HEK293T (cell line): Measurements from ENCODE around the gene LEUTX.

Source experiments
- CTCF ChIA-PET: fragments of 350-600 bp; formaldehyde crosslinking; extraction: SDS; loops from one replicate; lab custom pipeline; 2021; ENCODE audit warnings: antibody characterized with exemption, inconsistent platforms; lab: Yijun Ruan, JAX
- POLR2A ChIA-PET: fragments of 350-600 bp; formaldehyde crosslinking; extraction: SDS; loops from one replicate; lab custom pipeline; 2020; ENCODE audit warnings: antibody characterized with exemption, inconsistent platforms; lab: Yijun Ruan, JAX
- DNase-seq: peaks from one replicate; pipeline ENCODE4 v3.0.0; 2012; ENCODE audit warnings: mixed read lengths; ENCODE audit errors: extremely low spot score
- ARNT ChIP-seq: fragments of 450-650 bp; IDR thresholded peaks from 2 replicates; pipeline ENCODE4 v1.6.1; 2017; ENCODE audit warnings: mild to moderate bottlenecking
- BHLHE40 ChIP-seq: fragments of 450-650 bp; IDR thresholded peaks from 2 replicates; pipeline ENCODE4 v1.6.1; 2016; ENCODE audit warnings: mild to moderate bottlenecking, moderate library complexity, borderline replicate concordance
- CTBP1 ChIP-seq: fragments of 450-650 bp; IDR thresholded peaks from 2 replicates; pipeline ENCODE4 v1.6.1; 2016; ENCODE audit warnings: borderline replicate concordance
- ELF4 ChIP-seq: fragments of 450-650 bp; IDR thresholded peaks from 2 replicates; pipeline ENCODE4 v1.6.1; 2017; ENCODE audit warnings: antibody characterized with exemption
- FOXA1 ChIP-seq: fragments of 450-650 bp; IDR thresholded peaks from 2 replicates; pipeline ENCODE4 v1.6.1; 2016; ENCODE audit warnings: mild to moderate bottlenecking
- FOXK2 ChIP-seq: fragments of 450-650 bp; IDR thresholded peaks from 2 replicates; pipeline ENCODE4 v1.6.1; 2016; ENCODE audit warnings: mild to moderate bottlenecking
- FOXM1 ChIP-seq: fragments of 450-650 bp; IDR thresholded peaks from 2 replicates; pipeline ENCODE4 v1.6.1; 2017; ENCODE audit warnings: mild to moderate bottlenecking, borderline replicate concordance
- HDGF ChIP-seq: fragments of 450-650 bp; IDR thresholded peaks from 2 replicates; pipeline ENCODE4 v1.6.1; 2017; ENCODE audit warnings: antibody characterized with exemption, borderline replicate concordance
- L3MBTL2 ChIP-seq: fragments of 450-650 bp; conservative IDR thresholded peaks from 2 replicates; pipeline ENCODE4 v1.6.1; 2016; ENCODE audit warnings: mild to moderate bottlenecking
- LEF1 ChIP-seq: fragments of 450-650 bp; IDR thresholded peaks from 2 replicates; pipeline ENCODE4 v1.6.1; 2017; ENCODE audit warnings: mild to moderate bottlenecking, borderline replicate concordance
- NFRKB ChIP-seq: fragments of 450-650 bp; IDR thresholded peaks from 2 replicates; pipeline ENCODE4 v1.6.1; 2016; ENCODE audit warnings: mild to moderate bottlenecking, moderate library complexity
- SP1 ChIP-seq: fragments of 450-650 bp; IDR thresholded peaks from 2 replicates; pipeline ENCODE4 v1.6.1; 2017
- SUZ12 ChIP-seq: fragments of 450-650 bp; IDR thresholded peaks from 2 replicates; pipeline ENCODE4 v1.6.1; 2016; ENCODE audit warnings: mild to moderate bottlenecking
- TARDBP ChIP-seq: fragments of 450-650 bp; IDR thresholded peaks from 2 replicates; pipeline ENCODE4 v1.6.1; 2016
- ZNF384 ChIP-seq: fragments of 450-650 bp; IDR thresholded peaks from 2 replicates; pipeline ENCODE4 v1.6.1; 2016
- TF ChIP-seq, protein P1 (sequence below): fragments of 450-650 bp; IDR thresholded peaks from 2 replicates; pipeline ENCODE4 v1.6.1; 2016

The LEUTX gene

DNA sequence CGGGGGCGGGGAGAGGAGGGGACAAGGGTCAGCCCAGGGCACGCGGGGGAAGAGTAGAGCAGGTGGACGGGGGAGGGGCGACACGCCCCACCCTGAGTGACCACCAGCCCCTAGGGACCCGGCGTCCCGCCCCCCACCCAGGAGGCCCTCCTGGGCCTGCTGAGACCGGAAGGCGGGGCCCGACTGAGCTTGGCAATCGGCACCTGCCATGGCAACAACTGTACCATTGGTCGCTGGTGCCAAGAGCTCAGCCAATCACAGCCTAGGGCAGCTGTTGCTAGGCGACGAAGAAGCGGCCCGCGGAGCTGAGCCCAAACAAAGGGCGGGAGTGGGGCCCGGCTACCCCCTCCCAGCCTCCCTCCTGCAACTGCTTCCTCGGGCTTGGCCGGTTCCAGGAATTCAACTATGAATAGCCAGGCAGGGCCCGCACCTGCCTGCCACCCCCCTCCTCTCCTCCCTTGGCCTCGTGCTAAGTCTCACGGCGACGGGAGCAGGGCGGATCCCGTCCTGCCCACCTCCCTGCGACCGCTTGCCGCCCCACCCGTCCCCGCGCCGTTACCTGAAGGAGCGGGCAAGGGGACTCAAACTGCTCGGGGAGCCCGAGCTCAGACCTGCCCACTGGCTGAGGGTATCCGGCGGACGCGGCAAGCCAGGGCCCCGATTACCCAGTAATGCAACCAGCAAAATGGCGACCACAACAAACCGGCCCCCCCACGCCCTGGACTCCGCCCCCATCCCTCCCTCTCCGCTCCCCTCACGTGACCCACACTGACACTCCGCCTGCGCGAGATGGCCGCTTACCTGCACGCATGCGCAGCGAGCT, 55.0 kb downstream of the LEUTX start, which contains the start of gene DYRK1B:
DYRK1B (minus strand) TSS at position 699 of the 823 bp plus-strand sequence. CDS start 2,295 bp downstream, outside the sequence.
- DNase-seq: peak; percentile 97
- TF ChIP-seq CTBP1 (no peak), ZNF384 (no peak), BHLHE40 (no peak), NFRKB (no peak), TARDBP (no peak), HDGF (no peak), SUZ12 (no peak), FOXA1 (no peak), FOXK2 (no peak), SP1 (no peak), LEF1 (no peak), FOXM1 (peak; percentile 62; the same call in 1 of the 2 replicates), L3MBTL2 (peak; percentile 89), ELF4 (peak; percentile 26; the same call in 1 of the 2 replicates), ARNT (no peak)
- TF ChIP-seq, protein P1, sequence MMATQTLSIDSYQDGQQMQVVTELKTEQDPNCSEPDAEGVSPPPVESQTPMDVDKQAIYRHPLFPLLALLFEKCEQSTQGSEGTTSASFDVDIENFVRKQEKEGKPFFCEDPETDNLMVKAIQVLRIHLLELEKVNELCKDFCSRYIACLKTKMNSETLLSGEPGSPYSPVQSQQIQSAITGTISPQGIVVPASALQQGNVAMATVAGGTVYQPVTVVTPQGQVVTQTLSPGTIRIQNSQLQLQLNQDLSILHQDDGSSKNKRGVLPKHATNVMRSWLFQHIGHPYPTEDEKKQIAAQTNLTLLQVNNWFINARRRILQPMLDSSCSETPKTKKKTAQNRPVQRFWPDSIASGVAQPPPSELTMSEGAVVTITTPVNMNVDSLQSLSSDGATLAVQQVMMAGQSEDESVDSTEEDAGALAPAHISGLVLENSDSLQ: no peak
- CTCF ChIA-PET: interaction anchor here (0.6 to 2.1 kb wide), 3 partner anchors 10 to 1277 kb away, joined by 3 to 22 read pairs (median 6); no protein-coding TSS in a partner anchor
- POLR2A ChIA-PET: interaction anchor here (0.6 to 2.1 kb wide), 11 partner anchors 9 to 398 kb away, joined by 3 to 27 read pairs (median 5); partner anchors contain the start of genes FBL, PSMC4 and RPS16

DNA sequence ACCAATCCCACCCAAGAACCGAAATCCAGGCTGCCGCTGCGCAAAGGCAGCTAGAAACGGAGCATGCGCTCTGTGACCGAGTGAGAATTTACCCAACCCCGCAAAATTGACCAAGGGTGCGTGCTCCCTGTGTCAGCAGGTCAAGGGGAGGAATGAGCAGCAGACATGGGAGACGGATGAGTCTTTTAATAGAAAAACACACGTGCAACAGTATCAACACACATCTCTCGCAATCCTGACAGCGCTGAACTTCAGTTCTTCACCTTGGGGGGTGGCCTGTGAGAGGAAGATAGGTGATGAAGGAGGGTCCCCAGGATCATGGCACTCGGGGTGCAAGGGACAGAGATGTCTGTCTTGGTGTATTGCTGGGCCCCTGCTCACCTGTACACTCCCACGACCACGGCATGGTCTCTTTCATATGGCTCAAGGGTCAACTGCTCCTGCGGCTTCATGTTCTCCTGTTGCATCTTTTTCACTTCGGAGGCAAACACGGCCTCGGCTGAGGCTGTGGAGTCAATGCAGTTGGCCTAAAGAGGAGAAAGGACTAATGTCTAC, 55.7 kb downstream of the LEUTX start:
- POLR2A ChIA-PET: interaction anchor here (0.9 to 2.1 kb wide), 9 partner anchors 8 to 136 kb away, joined by 3 to 27 read pairs (median 5); partner anchors contain the start of genes FBL and PSMC4
- no peak for TF ChIP-seq ZNF384
- no peak for TF ChIP-seq SUZ12
- TF ChIP-seq NFRKB: no peak
- no peak for TF ChIP-seq BHLHE40
- TF ChIP-seq FOXA1: no peak
- no peak for TF ChIP-seq L3MBTL2
- no peak for TF ChIP-seq HDGF
- no peak for TF ChIP-seq ELF4
- TF ChIP-seq, protein P1: no peak
- TF ChIP-seq FOXM1: no peak
- TF ChIP-seq SP1: no peak
- no peak for TF ChIP-seq CTBP1
- TF ChIP-seq TARDBP: no peak
- no peak for TF ChIP-seq ARNT
- no peak for TF ChIP-seq FOXK2
- TF ChIP-seq LEF1: no peak
- CTCF ChIA-PET: interaction anchor here (0.6 to 2.1 kb wide), 3 partner anchors 10 to 1276 kb away, joined by 3 to 22 read pairs (median 6); no protein-coding TSS in a partner anchor
- DNase-seq: no peak
